ENCODE data around the gene MNAT1.

MNAT1 gene

GRCh38 chr14:60734465-60735242 is at the start of gene MNAT1 (continued):
- TF ChIP-seq ZNF394 (tag by site-specific recombination; IDR thresholded peaks at IDR 0.05; ENCODE audit: borderline replicate concordance) = peak; percentile 60
- TF ChIP-seq ZBTB21 (tag by site-specific recombination; IDR thresholded peaks at IDR 0.05) = no peak
- TF ChIP-seq ZNF626 (tag by site-specific recombination; IDR thresholded peaks at IDR 0.05) = 0 out of 2 replicates have a peak, but pooled peaks have one; percentile 42
- TF ChIP-seq ZNF560 (tag by site-specific recombination; IDR thresholded peaks at IDR 0.05; ENCODE audit: borderline replicate concordance) = no peak
- no peak for TF ChIP-seq BCL11A (tag by site-specific recombination; IDR thresholded peaks at IDR 0.05; ENCODE audit: low read depth)
- TF ChIP-seq ZNF843 (tag by site-specific recombination; IDR thresholded peaks at IDR 0.05) = 0 out of 2 replicates have a peak, but pooled peaks have one; percentile 24
- TF ChIP-seq ZNF623 (tag by site-specific recombination; IDR thresholded peaks at IDR 0.05) = 0 out of 2 replicates have a peak, but pooled peaks have one; percentile 12
- no peak for TF ChIP-seq ZFP3 (tag by site-specific recombination; IDR thresholded peaks at IDR 0.05; ENCODE audit: low read depth)
- TF ChIP-seq ZNF654 (tag by site-specific recombination; IDR thresholded peaks at IDR 0.05; ENCODE audit: low read depth) = no peak
- TF ChIP-seq ZNF791 (tag by site-specific recombination; IDR thresholded peaks at IDR 0.05) = no peak
- TF ChIP-seq ZBTB17 (tag by site-specific recombination; IDR thresholded peaks at IDR 0.05) = peak; percentile 73; the same call in 1 of the 2 replicates
- TF ChIP-seq ZSCAN23 (tag by site-specific recombination; IDR thresholded peaks at IDR 0.05) = no peak; the same call in 1 of the 2 replicates
- TF ChIP-seq ZNF529 (tag by site-specific recombination; IDR thresholded peaks at IDR 0.05; ENCODE audit: insufficient replicate concordance) = no peak
- no peak for TF ChIP-seq ZNF274 (IDR thresholded peaks at IDR 0.05; ENCODE audit: low read length)
- no peak for TF ChIP-seq ZNF274 (tag by site-specific recombination; IDR thresholded peaks at IDR 0.05; ENCODE audit: borderline replicate concordance)
- TF ChIP-seq ZFP37 (tag by site-specific recombination; IDR thresholded peaks at IDR 0.05) = peak; percentile 92
- TF ChIP-seq REPIN1 (tag by site-specific recombination; IDR thresholded peaks at IDR 0.05; ENCODE audit: low read depth) = peak; percentile 10; the same call in 1 of the 2 replicates
- no peak for TF ChIP-seq ZNF223 (tag by site-specific recombination; IDR thresholded peaks at IDR 0.05)
- no peak for TF ChIP-seq ZNF48 (tag by site-specific recombination; IDR thresholded peaks at IDR 0.05)
- TF ChIP-seq ZBTB49 (tag by site-specific recombination; IDR thresholded peaks at IDR 0.05; ENCODE audit: low read depth) = no peak
- no peak for TF ChIP-seq ZSCAN16 (tag by site-specific recombination; IDR thresholded peaks at IDR 0.05)
- TF ChIP-seq ZNF10 (tag by site-specific recombination; IDR thresholded peaks at IDR 0.05) = no peak
- TF ChIP-seq GLI2 (tag by site-specific recombination; IDR thresholded peaks at IDR 0.05; ENCODE audit: borderline replicate concordance, low read depth) = no peak
- TF ChIP-seq ATF2 (tag by site-specific recombination; IDR thresholded peaks at IDR 0.05; ENCODE audit: low read depth) = no peak
- no peak for TF ChIP-seq ZNF398 (tag by site-specific recombination; IDR thresholded peaks at IDR 0.05)
- no peak for TF ChIP-seq ZNF521 (tag by site-specific recombination; IDR thresholded peaks at IDR 0.05)
- TF ChIP-seq KLF1 (tag by site-specific recombination; IDR thresholded peaks at IDR 0.05) = peak; percentile 48; the same call in 1 of the 2 replicates
- peak; percentile 84 for TF ChIP-seq ZNF660 (tag by site-specific recombination; IDR thresholded peaks at IDR 0.05)
- no peak for TF ChIP-seq PRDM1 (tag by site-specific recombination; IDR thresholded peaks at IDR 0.05)
- TF ChIP-seq FEZF1 (tag by site-specific recombination; IDR thresholded peaks at IDR 0.05) = peak; percentile 41; the same call in 1 of the 2 replicates
- no peak for TF ChIP-seq ZBTB10 (tag by site-specific recombination; IDR thresholded peaks at IDR 0.05)
- no peak for TF ChIP-seq HOXA7 (CRISPR knock-in tag; IDR thresholded peaks at IDR 0.05; ENCODE audit: borderline replicate concordance)

Measured in HEK293 (cell line).